Liver (tissue), 9 donors: ENCODE results near the gene TXNDC16. TPM values are rescaled to one million over a fixed set of nuclear protein-coding genes. Genes with fewer than 3 reads are reported as not detected.

ENCODE experiments used
- DNase-seq: peaks from one replicate; pipeline ENCODE4 v3.0.0-alpha.2; 2017; ENCODE audit warnings: low spot score
- H3K27ac ChIP-seq, 2 donors: one replicate each; pipeline ENCODE4 v1.7.0; 2013; ENCODE audit warnings: inconsistent platforms in 2 of 2, low read length in 2 of 2, control low read depth in 1 of 2, low read depth in 1 of 2, mild to moderate bottlenecking in 1 of 2
- H3K27me3 ChIP-seq, 4 donors: one replicate each; pipeline versions ENCODE4 v1.6.1 to v1.7.0; 2013; ENCODE audit warnings: low read length in 3 of 4, inconsistent platforms in 1 of 4, mild to moderate bottlenecking in 1 of 4, moderate library complexity in 1 of 4; ENCODE audit not compliant: control insufficient read depth in 4 of 4, insufficient read depth in 4 of 4
- H3K36me3 ChIP-seq, 4 donors: one replicate each; pipeline versions ENCODE4 v1.6.1 to v1.7.0; 2013; ENCODE audit warnings: low read length in 3 of 4, mild to moderate bottlenecking in 3 of 4, low read depth in 1 of 4, moderate library complexity in 1 of 4; ENCODE audit not compliant: control insufficient read depth in 4 of 4, insufficient read depth in 3 of 4
- H3K4me1 ChIP-seq, 4 donors: one replicate each; pipeline versions ENCODE4 v1.6.1 to v1.7.0; 2013; ENCODE audit warnings: low read length in 3 of 4, mild to moderate bottlenecking in 3 of 4, moderate library complexity in 1 of 4; ENCODE audit not compliant: control insufficient read depth in 4 of 4, insufficient read depth in 4 of 4
- H3K4me3 ChIP-seq, 3 donors: one replicate each; pipeline versions ENCODE4 v1.6.1 to v1.7.0; 2013; ENCODE audit warnings: low read length in 3 of 3, control low read depth in 1 of 3, low read depth in 1 of 3, mild to moderate bottlenecking in 1 of 3
- H3K9ac ChIP-seq, 2 donors: one replicate each; pipeline ENCODE4 v1.7.0; 2013; ENCODE audit warnings: low read length in 2 of 2, mild to moderate bottlenecking in 2 of 2, moderate library complexity in 2 of 2, control low read depth in 1 of 2, low read depth in 1 of 2
- H3K9me3 ChIP-seq, 4 donors: one replicate each; pipeline versions ENCODE4 v1.6.1 to v1.7.0; 2013; ENCODE audit warnings: low read length in 3 of 4; ENCODE audit not compliant: control insufficient read depth in 4 of 4
- ATF3 ChIP-seq: IDR thresholded peaks from 2 replicates; pipeline ENCODE4 v1.6.1; 2016; ENCODE audit warnings: antibody characterized with exemption
- CTCF ChIP-seq: fragments of 150-350 bp; IDR thresholded peaks from 2 replicates; pipeline ENCODE4 v1.5.1; 2017; ENCODE audit warnings: improper control_type of control experiment, low read depth, low read length; ENCODE audit not compliant: missing input control
- EGR1 ChIP-seq, 2 donors: IDR thresholded peaks; 2 replicates each; pipeline ENCODE4 v1.6.1; 2016 to 2018; ENCODE audit warnings: antibody characterized with exemption in 2 of 2, low read depth in 2 of 2
- FOXA1 ChIP-seq: IDR thresholded peaks from 2 replicates; pipeline ENCODE4 v1.6.1; 2016; ENCODE audit warnings: antibody characterized with exemption
- FOXA2 ChIP-seq: IDR thresholded peaks from 2 replicates; pipeline ENCODE4 v1.6.1; 2016; ENCODE audit warnings: antibody characterized with exemption
- GABPA ChIP-seq, 2 donors: IDR thresholded peaks in 1 of 2; conservative IDR thresholded peaks in 1 of 2; 2 replicates each; pipeline ENCODE4 v1.6.1; 2016; ENCODE audit warnings: antibody characterized with exemption in 2 of 2, mild to moderate bottlenecking in 1 of 2, moderate library complexity in 1 of 2
- HNF4A ChIP-seq, 2 donors: conservative IDR thresholded peaks; 2 replicates each; pipeline ENCODE4 v1.6.1; 2016; ENCODE audit warnings: antibody characterized with exemption in 2 of 2, mild to moderate bottlenecking in 2 of 2
- HNF4G ChIP-seq: IDR thresholded peaks from 2 replicates; pipeline ENCODE4 v1.6.1; 2016; ENCODE audit warnings: antibody characterized with exemption
- JUND ChIP-seq, 2 donors: IDR thresholded peaks; 2 replicates each; pipeline ENCODE4 v1.6.1; 2016; ENCODE audit warnings: antibody characterized with exemption in 2 of 2
- MAX ChIP-seq: IDR thresholded peaks from 2 replicates; pipeline ENCODE4 v1.6.1; 2016; ENCODE audit warnings: antibody characterized with exemption
- NR2F2 ChIP-seq: IDR thresholded peaks from 2 replicates; pipeline ENCODE4 v1.6.1; 2016; ENCODE audit warnings: antibody characterized with exemption
- RAD21 ChIP-seq, 2 donors: IDR thresholded peaks; 2 replicates each; pipeline ENCODE4 v1.6.1; 2016; ENCODE audit warnings: antibody characterized with exemption in 2 of 2, mild to moderate bottlenecking in 2 of 2
- REST ChIP-seq: IDR thresholded peaks from 2 replicates; pipeline ENCODE4 v1.6.1; 2016; ENCODE audit warnings: antibody characterized with exemption, mild to moderate bottlenecking
- RXRA ChIP-seq, 2 donors: IDR thresholded peaks; 2 replicates each; pipeline ENCODE4 v1.6.1; 2017 to 2018; ENCODE audit warnings: antibody characterized with exemption in 2 of 2, mild to moderate bottlenecking in 1 of 2
- SP1 ChIP-seq: IDR thresholded peaks from 2 replicates; pipeline ENCODE4 v1.6.1; 2018; ENCODE audit warnings: antibody characterized with exemption, mild to moderate bottlenecking
- TAF1 ChIP-seq: conservative IDR thresholded peaks from 2 replicates; pipeline ENCODE4 v1.6.1; 2016; ENCODE audit warnings: antibody characterized with exemption, mild to moderate bottlenecking
- YY1 ChIP-seq: IDR thresholded peaks from 2 replicates; pipeline ENCODE4 v1.6.1; 2016; ENCODE audit warnings: antibody characterized with exemption, mild to moderate bottlenecking
- ZBTB33 ChIP-seq: IDR thresholded peaks from 2 replicates; pipeline ENCODE4 v1.6.1; 2016; ENCODE audit warnings: antibody characterized with exemption
- WGBS: extraction: QIAGEN DNeasy Blood & Tissue Kit; methylation state at CpG from one replicate; pipeline ENCODE4 v1.1.7; 2013; 5-methylcytosine and 5-hydroxymethylcytosine counted together
- polyA plus RNA-seq, 2 donors: library from polyadenylated mRNA; stranded (reverse) in 1 of 2; unstranded in 1 of 2; fragments of 200-250 nt in 1 of 2; fragments of >200 nt in 1 of 2; fragmentation: Nextera tagmentation in 1 of 2; extraction: Ambion mirVana in 1 of 2; gene quantifications; one replicate each; pipeline versions ENCODE4 v1.2.1 to v1.2.3, GENCODE V29; 2013 to 2015
- total RNA-seq, 2 donors: library from RNA; depleted of rRNA; stranded (reverse); fragments of >200 nt; gene quantifications; one replicate each; pipeline ENCODE4 v1.2.3, GENCODE V29; 2014
- donor health status: healthy.
- donor health status: healthy.
- donor health status: healthy.
- donor health status: healthy.
- donor health status: healthy.

TXNDC16 gene
- total RNA-seq (10 to 100 TPM in 1 of 2 donors, 1 to 10 TPM in 1; 5.2 to 16.2 TPM), polyA plus RNA-seq (1 to 10 TPM; 2.0 to 3.0 TPM)

GRCh38 chr14:52552063-52552988 lies at the start of gene TXNDC16, which contains the start of gene GPR137C:
TXNDC16 (minus strand) TSS chr14:52552505; CDS start chr14:52543557, 8,948 bp downstream.
GPR137C (plus strand) TSS chr14:52552836; CDS start chr14:52553148, 312 bp downstream.
- Histone ChIP-seq H3K4me3 (peak within 1 kb of the TSS; percentile 83 to 84 (median 83)), H3K36me3 (no peaks in the 10 kb centered on the region), H3K4me1 (peaks cover 0 to 25% (median 14%) of the 10 kb centered on the region in 4 donors), H3K27ac (peak within 1 kb of the TSS; percentile 74 to 88), H3K9ac (peak within 1 kb of the TSS; percentile 80 to 94), H3K27me3 (no peaks in the 10 kb centered on the region), H3K9me3 (no peaks in the 10 kb centered on the region)
- peak in 1 of 2 donors; percentile 71 for TF ChIP-seq EGR1 (IDR thresholded peaks at IDR 0.05; ENCODE audit: low read depth in 2 of 2)
- TF ChIP-seq REST, result peak; percentile 91
- no peak for TF ChIP-seq GABPA (IDR thresholded peaks at IDR 0.05 in 1 of 2, conservative IDR thresholded peaks at IDR 0.05 in 1 of 2)
- no peak for TF ChIP-seq ATF3
- no peak for TF ChIP-seq HNF4G
- peak; percentile 79 for TF ChIP-seq YY1
- peak in 1 of 2 donors; percentile 41 for TF ChIP-seq RXRA (IDR thresholded peaks at IDR 0.05)
- TF ChIP-seq FOXA1, result no peak
- TF ChIP-seq NR2F2, result no peak
- TF ChIP-seq FOXA2, result no peak
- TF ChIP-seq TAF1, result peak; percentile 74
- TF ChIP-seq CTCF, result no peak
- TF ChIP-seq ZBTB33, result peak; percentile 62
- TF ChIP-seq HNF4A (conservative IDR thresholded peaks at IDR 0.05), result no peak
- peak; percentile 98 for TF ChIP-seq SP1
- TF ChIP-seq JUND (IDR thresholded peaks at IDR 0.05), result no peak
- peak; percentile 37 to 42 for TF ChIP-seq RAD21 (IDR thresholded peaks at IDR 0.05)
- TF ChIP-seq MAX, result peak; percentile 94
- peak; percentile 99 for DNase-seq
- under 1% methylated on average over 81 of the region's 81 CpGs for WGBS
